Medulla oblongata (tissue), 1 donor: ENCODE measurements around the gene GPSM1.
"Not testable (repeated sequence)": the region's sequence is repeated elsewhere in the genome, so short reads cannot be mapped to it uniquely, and the experiment has no call there.

Experiments
- DNase-seq: peaks from one replicate; pipeline ENCODE4 v3.0.0-alpha.2; 2015; ENCODE audit errors: extremely low spot score

The GPSM1 gene

DNA sequence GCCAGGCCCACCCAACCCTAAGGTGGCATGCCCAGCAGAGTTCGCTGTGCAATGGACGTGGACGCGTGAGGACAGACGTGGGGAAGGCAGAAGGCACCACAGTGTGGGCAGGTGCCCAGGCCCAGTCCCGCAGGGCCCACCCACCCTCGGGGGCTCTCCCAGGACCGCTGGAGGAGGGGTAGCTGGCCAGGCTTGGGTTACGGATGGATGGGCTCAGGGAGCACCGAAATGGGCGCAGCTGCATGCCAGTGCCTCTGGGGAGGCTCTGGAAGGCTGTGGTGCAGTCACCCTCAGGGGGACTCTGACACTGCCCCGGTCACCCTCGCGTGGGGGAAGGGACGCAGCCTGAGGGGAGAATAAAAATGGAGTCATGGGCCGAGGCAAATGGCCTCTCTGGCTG lies 9.6 kb upstream of the GPSM1 start:
- no peak for DNase-seq

- DNase-seq, result no peak
Observed at GRCh38 chr9:136318111-136318775, 9.1 kb upstream of the GPSM1 start.

DNA sequence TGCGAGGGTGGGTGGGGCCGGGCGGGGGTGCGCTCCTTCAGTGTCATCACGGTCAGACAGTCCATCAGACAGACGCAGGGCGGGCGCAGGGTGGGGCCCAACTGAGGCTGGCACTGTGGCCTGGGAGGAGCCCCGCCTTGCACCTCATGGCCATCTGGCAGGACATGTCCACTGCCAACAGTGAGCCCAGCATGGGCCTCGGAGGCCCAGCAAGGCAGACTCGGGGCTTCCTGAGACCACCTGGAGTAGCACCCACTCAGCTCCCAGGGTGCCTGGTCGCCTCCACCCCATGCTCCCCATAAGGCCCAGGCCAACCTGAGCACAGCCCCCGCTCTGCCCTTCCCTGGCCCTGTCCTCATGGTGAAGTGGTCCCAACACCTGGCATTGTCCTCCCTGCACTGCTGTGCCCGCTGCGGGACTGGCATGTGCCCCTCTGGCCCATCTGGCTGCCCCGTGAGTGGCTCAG lies 8.5 kb upstream of the GPSM1 start:
- no peak for DNase-seq

DNA sequence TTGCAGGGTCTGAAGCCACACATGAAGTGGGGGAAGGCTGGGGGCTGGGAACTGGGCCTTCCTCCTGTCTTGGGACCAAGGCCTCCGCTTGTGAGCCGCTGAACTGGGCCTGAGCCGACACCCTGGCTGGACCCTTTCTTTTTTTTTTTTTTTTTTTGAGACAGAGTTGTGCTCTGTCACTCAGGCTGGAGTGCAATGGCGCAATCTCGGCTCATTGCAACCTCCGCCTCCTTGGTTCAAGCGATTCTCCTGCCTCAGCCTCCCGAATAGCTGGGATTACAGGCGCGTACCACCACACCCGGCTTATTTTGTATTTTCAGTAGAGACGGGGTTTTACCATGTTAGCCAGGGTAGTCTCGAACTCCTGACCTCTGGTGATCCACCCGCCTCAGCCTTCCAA lies 8.1 kb upstream of the GPSM1 start:
- DNase-seq, result not testable (repeated sequence)

DNA sequence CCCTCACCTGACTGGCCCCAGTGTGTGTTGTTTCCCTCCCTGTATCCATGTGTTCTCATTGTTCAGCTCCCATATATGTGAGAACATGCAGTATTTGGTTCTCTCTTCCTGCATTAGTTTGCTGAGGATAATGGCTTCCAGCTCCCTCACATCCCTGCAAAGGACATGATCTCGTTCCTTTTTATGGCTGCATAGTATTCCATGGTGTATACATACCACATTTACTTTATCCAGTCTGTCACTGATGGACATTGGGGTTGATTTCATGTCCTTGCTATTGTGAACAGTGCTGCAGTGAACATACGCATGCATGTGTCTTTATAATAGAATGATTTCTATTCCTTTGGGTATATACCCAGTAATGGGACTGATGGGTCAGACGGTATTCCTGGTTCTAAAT lies 7.4 kb upstream of the GPSM1 start:
- not testable (repeated sequence) for DNase-seq

- not testable (repeated sequence) for DNase-seq
Observed at GRCh38 chr9:136320972-136321371, 6.4 kb upstream of the GPSM1 start.

- no peak for DNase-seq
Observed at GRCh38 chr9:136321561-136321960, 5.8 kb upstream of the GPSM1 start.

- no peak for DNase-seq
Observed at GRCh38 chr9:136322756-136323330, 4.5 kb upstream of the GPSM1 start.

GRCh38 chr9:136323371-136323789 lies 4.0 kb upstream of the GPSM1 start:
- no peak for DNase-seq

GRCh38 chr9:136324501-136325300 lies 2.6 kb upstream of the GPSM1 start:
- no peak for DNase-seq

DNA sequence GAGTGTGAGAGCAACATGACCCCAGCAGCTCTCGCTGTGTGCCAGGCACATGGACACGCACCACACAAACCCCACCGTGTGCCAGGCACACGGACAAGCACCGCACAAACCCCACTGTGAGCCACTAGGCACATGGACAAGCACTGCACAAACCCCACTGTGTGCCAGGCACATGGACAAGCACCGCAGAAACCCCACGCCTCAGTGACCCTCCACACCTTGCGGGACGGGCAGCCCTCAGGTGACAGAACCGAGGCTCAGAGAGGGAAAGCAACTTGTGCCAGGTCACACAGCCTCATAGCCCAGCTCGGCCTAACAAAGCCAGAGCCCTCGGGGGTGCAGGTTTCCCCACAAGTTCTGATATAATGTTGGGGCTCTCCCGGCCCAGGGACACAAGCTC lies 2.0 kb upstream of the GPSM1 start:
- no peak for DNase-seq

GRCh38 chr9:136326061-136326760 lies 1.1 kb upstream of the GPSM1 start:
- DNase-seq, result peak; percentile 56

- no peak for DNase-seq
Observed at GRCh38 chr9:136326761-136327303, 507 bp upstream of the GPSM1 start.

DNA sequence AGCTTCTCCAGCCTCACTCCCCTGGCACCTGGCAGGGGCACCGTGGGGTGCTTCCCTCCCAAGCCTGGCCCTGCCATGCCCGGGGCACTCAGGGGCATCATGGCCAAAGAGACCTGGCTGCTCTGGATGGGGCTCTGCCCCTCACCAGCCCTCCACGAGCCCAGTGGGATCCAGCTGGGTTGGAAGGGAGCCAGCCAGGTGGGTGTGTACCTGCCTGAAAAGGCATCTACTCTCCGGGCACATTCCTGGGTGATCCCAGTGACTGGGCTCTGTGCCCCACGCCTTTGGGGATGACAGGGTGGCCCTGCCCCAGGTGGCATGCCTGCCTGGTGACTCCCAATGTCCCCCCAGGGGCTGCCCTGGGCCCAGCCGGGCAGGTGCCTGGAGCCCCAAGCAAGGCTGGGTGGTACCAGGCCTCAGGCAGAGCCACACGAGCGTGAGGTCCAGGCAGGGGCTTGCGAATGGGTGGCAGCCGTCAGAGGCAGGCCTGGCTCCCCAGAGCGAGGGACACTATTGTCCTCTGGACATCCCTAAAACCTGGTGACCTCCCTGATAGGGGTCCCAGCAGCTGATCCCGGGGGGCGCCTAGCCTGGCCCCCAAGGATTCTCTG lies 777 bp downstream of the GPSM1 start:
- no peak for DNase-seq

- DNase-seq, result peak; percentile 56
Observed at GRCh38 chr9:136328622-136329041, 1.3 kb downstream of the GPSM1 start.

DNA sequence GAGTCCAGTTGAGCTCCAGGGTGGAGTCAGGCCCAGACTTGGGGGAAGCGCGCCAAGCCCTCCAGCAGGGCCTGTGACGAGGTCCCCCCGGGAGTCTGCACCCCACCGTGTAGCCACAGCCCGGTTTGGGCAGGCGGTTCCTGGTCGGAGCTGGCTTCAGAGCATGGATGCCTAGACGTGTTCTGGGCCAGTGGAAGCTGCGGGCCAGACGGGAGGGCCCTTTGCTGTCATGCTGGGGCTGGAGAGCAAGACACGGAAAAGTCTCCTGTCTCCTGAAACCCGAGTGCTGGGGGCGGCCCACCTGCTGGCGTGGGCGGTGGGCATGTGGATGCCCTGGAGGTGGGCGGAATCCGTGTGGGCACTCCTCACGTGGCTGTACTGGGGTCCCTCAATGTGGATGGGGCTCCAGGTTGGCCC lies 1.9 kb downstream of the GPSM1 start:
- DNase-seq, result no peak

DNA sequence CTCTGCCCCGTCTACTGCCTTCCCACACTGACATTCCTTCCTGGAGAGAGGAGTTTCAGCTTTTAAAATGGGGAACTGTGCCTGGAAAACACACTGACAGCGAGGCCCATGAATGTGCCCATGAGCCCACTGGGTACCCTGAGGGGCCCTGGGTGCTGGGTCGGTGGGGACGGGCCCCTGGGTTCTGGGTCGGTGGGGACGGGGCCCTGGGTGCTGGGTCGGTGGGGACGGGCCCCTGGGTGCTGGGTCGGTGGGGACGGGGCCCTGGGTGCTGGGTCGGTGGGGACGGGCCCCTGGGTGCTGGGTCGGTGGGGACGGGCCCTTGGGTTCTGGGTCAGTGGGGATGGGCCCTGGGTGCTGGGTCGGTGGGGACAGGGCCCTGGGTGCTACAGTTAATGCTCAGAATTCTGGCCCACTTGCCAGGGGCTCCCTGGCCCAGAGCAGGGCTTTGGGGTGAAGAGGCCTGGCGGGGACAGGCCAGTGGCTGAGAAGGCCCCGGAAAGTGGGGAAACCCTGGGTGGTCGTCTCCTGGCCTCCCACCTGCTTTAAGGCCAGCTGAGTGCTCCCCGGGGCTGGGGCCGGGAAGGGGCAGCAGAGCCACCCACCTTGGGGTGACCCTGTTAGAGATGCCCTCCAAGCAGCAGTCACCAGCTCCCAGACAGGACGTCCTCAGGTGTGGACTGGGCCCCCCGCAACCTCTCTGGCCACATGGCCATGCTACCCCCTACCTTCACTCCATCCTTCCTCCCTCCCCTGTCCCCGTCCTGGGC lies 2.5 kb downstream of the GPSM1 start:
- DNase-seq, result no peak

DNA sequence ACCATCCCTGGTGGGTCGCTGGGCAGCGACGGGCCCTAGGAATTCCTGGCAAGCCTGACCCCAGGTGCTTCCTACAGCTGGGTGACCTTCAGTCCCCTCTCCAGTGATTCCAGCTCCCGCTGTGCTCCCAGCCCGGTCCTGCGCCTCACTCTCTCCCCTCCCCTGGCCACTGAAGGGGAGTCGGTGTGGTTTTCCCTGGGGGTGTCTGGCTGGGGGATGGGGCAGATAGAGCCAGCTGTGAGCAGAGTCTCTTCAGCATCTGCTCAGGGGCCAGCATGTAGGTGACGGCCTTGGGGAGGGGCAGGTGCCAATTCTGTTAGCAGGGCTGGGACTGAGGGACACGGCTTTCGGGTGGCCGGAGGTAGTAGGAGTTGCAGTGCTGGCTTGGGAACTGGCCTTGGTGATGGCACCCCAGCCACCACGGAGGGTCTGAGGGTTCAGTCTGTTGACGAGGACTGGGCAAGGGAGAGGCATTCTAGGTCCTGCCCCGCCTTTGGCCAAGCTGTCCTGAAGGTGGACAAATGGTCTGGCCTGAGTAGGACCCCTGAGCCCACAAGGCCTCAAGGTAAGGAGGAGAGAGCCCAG lies 3.2 kb downstream of the GPSM1 start:
- no peak for DNase-seq

DNA sequence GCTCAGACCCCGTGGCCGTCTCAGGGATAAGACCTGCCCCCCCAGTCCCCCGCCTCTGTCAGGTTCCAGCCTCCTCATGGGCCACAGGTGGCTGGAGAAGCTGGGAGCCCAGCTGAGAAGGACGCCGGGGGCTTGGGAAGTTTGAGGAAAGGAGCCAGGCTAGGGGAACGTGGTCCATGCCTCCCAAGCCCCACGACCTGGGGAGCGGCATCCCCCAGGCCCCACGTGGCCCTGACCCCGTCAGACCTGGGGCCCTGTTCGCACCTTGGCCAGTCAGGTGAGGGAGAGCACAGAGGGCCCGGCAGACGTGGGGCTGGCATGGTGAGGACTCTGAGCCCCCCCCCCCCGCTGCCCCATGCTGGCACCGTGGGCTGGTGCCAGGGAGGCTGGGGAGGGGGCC lies 3.7 kb downstream of the GPSM1 start:
- no peak for DNase-seq
